Measurements from ENCODE around the gene DNM3.

DNM3 gene

GRCh38 chr1:172399756-172400721, 558.7 kb downstream of the DNM3 start:
- H3K9ac ChIP-seq (ENCODE audit: insufficient read length) = peak overlapping the region; percentile 23

GRCh38 chr1:172400722-172401105, 559.4 kb downstream of the DNM3 start:
- no peak overlapping the region for H3K27ac ChIP-seq
- H3K9ac ChIP-seq (ENCODE audit: insufficient read length) = no peak overlapping the region
- TF ChIP-seq EZH2 (IDR thresholded peaks at IDR 0.05) = no peak
- TF ChIP-seq POLR2AphosphoS5 (IDR thresholded peaks at IDR 0.05; ENCODE audit: borderline replicate concordance, low read depth, low read length) = no peak
- TF ChIP-seq FOXP2 (optimal IDR thresholded peaks at IDR 0.05; ENCODE audit: control extremely low read depth, extremely low read length, insufficient read depth) = no peak
- H3K36me3 ChIP-seq (ENCODE audit: insufficient read depth, low read length) = no peaks in the 10 kb centered on the region
- H3K4me3 ChIP-seq = no peak overlapping the region
- no peaks in the 10 kb centered on the region for H3K9me3 ChIP-seq (ENCODE audit: low read depth, low read length)
- DNase-seq (ENCODE audit: low read depth, low spot score) = no peak

More at GRCh38 chr1:172399756-172400721, 558.7 kb downstream of the DNM3 start:
- Histone ChIP-seq H3K36me3 (ENCODE audit: insufficient read depth, low read length) (no peaks in the 10 kb centered on the region), H3K4me3 (no peak overlapping the region), H3K27ac (no peak overlapping the region), H3K9me3 (ENCODE audit: low read depth, low read length) (no peaks in the 10 kb centered on the region)
- DNase-seq (ENCODE audit: low read depth, low spot score) = no peak
- TF ChIP-seq EZH2 (IDR thresholded peaks at IDR 0.05) = no peak
- no peak for TF ChIP-seq FOXP2 (optimal IDR thresholded peaks at IDR 0.05; ENCODE audit: control extremely low read depth, extremely low read length, insufficient read depth)
- TF ChIP-seq POLR2AphosphoS5 (IDR thresholded peaks at IDR 0.05; ENCODE audit: borderline replicate concordance, low read depth, low read length) = no peak

- no peak overlapping the region for H3K27ac ChIP-seq
- no peak overlapping the region for H3K9ac ChIP-seq (ENCODE audit: insufficient read length)
- H3K9me3 ChIP-seq (ENCODE audit: low read depth, low read length) = no peaks in the 10 kb centered on the region
- TF ChIP-seq EZH2 (IDR thresholded peaks at IDR 0.05) = no peak
- no peak for TF ChIP-seq FOXP2 (optimal IDR thresholded peaks at IDR 0.05; ENCODE audit: control extremely low read depth, extremely low read length, insufficient read depth)
- no peak for TF ChIP-seq POLR2AphosphoS5 (IDR thresholded peaks at IDR 0.05; ENCODE audit: borderline replicate concordance, low read depth, low read length)
- no peak for DNase-seq (ENCODE audit: low read depth, low spot score)
- no peak overlapping the region for H3K4me3 ChIP-seq
- no peaks in the 10 kb centered on the region for H3K36me3 ChIP-seq (ENCODE audit: insufficient read depth, low read length)
Observed at GRCh38 chr1:172401477-172401876, 560.2 kb downstream of the DNM3 start.

- no peaks in the 10 kb centered on the region for H3K36me3 ChIP-seq (ENCODE audit: insufficient read depth, low read length)
- DNase-seq (ENCODE audit: low read depth, low spot score) = no peak
- H3K27ac ChIP-seq = no peak overlapping the region
- TF ChIP-seq POLR2AphosphoS5 (IDR thresholded peaks at IDR 0.05; ENCODE audit: borderline replicate concordance, low read depth, low read length) (no peak), EZH2 (IDR thresholded peaks at IDR 0.05) (no peak), FOXP2 (optimal IDR thresholded peaks at IDR 0.05; ENCODE audit: control extremely low read depth, extremely low read length, insufficient read depth) (no peak)
- H3K9ac ChIP-seq (ENCODE audit: insufficient read length) = no peak overlapping the region
- no peaks in the 10 kb centered on the region for H3K9me3 ChIP-seq (ENCODE audit: low read depth, low read length)
- H3K4me3 ChIP-seq = no peak overlapping the region
Observed at GRCh38 chr1:172401892-172402291, 560.6 kb downstream of the DNM3 start.

GRCh38 chr1:172402878-172403569, 561.7 kb downstream of the DNM3 start:
- no peak for DNase-seq (ENCODE audit: low read depth, low spot score)
- TF ChIP-seq POLR2AphosphoS5 (IDR thresholded peaks at IDR 0.05; ENCODE audit: borderline replicate concordance, low read depth, low read length) (no peak), FOXP2 (optimal IDR thresholded peaks at IDR 0.05; ENCODE audit: control extremely low read depth, extremely low read length, insufficient read depth) (no peak), EZH2 (IDR thresholded peaks at IDR 0.05) (no peak)
- H3K4me3 ChIP-seq = no peak overlapping the region
- H3K36me3 ChIP-seq (ENCODE audit: insufficient read depth, low read length) = no peaks in the 10 kb centered on the region
- H3K9ac ChIP-seq (ENCODE audit: insufficient read length) = no peak overlapping the region
- no peak overlapping the region for H3K27ac ChIP-seq
- H3K9me3 ChIP-seq (ENCODE audit: low read depth, low read length) = no peaks in the 10 kb centered on the region

GRCh38 chr1:172404121-172404520, 562.8 kb downstream of the DNM3 start:
- DNase-seq (ENCODE audit: low read depth, low spot score) = no peak
- Histone ChIP-seq H3K27ac (no peak overlapping the region), H3K4me3 (no peak overlapping the region), H3K36me3 (ENCODE audit: insufficient read depth, low read length) (no peaks in the 10 kb centered on the region), H3K9ac (ENCODE audit: insufficient read length) (no peak overlapping the region), H3K9me3 (ENCODE audit: low read depth, low read length) (no peaks in the 10 kb centered on the region)
- TF ChIP-seq EZH2 (IDR thresholded peaks at IDR 0.05) (no peak), POLR2AphosphoS5 (IDR thresholded peaks at IDR 0.05; ENCODE audit: borderline replicate concordance, low read depth, low read length) (no peak), FOXP2 (optimal IDR thresholded peaks at IDR 0.05; ENCODE audit: control extremely low read depth, extremely low read length, insufficient read depth) (no peak)

- no peak for DNase-seq (ENCODE audit: low read depth, low spot score)
- no peaks in the 10 kb centered on the region for H3K9me3 ChIP-seq (ENCODE audit: low read depth, low read length)
- TF ChIP-seq EZH2 (IDR thresholded peaks at IDR 0.05) (no peak), POLR2AphosphoS5 (IDR thresholded peaks at IDR 0.05; ENCODE audit: borderline replicate concordance, low read depth, low read length) (no peak), FOXP2 (optimal IDR thresholded peaks at IDR 0.05; ENCODE audit: control extremely low read depth, extremely low read length, insufficient read depth) (no peak)
Observed at GRCh38 chr1:172405912-172406311, 564.6 kb downstream of the DNM3 start.

GRCh38 chr1:172406968-172407367, 565.7 kb downstream of the DNM3 start:
- H3K27ac ChIP-seq = no peak overlapping the region
- no peaks in the 10 kb centered on the region for H3K36me3 ChIP-seq (ENCODE audit: insufficient read depth, low read length)
- TF ChIP-seq POLR2AphosphoS5 (IDR thresholded peaks at IDR 0.05; ENCODE audit: borderline replicate concordance, low read depth, low read length) (no peak), FOXP2 (optimal IDR thresholded peaks at IDR 0.05; ENCODE audit: control extremely low read depth, extremely low read length, insufficient read depth) (no peak), EZH2 (IDR thresholded peaks at IDR 0.05) (no peak)
- no peak overlapping the region for H3K4me3 ChIP-seq
- H3K9me3 ChIP-seq (ENCODE audit: low read depth, low read length) = no peaks in the 10 kb centered on the region
- no peak for DNase-seq (ENCODE audit: low read depth, low spot score)
- H3K9ac ChIP-seq (ENCODE audit: insufficient read length) = no peak overlapping the region

More at GRCh38 chr1:172405912-172406311, 564.6 kb downstream of the DNM3 start:
- Histone ChIP-seq H3K27ac (no peak overlapping the region), H3K4me3 (no peak overlapping the region), H3K9ac (ENCODE audit: insufficient read length) (no peak overlapping the region), H3K36me3 (ENCODE audit: insufficient read depth, low read length) (no peaks in the 10 kb centered on the region)

Measured in SK-N-MC (cell line).